ENCODE data around the gene CNN2. TPM values are rescaled to one million over a fixed set of nuclear protein-coding genes. Genes with fewer than 3 reads are reported as not detected.

The CNN2 gene
- total RNA-seq, 1 donor from 2014 or later: 285 TPM

- no peak for DNase-seq (ENCODE audit: extremely low read depth, low read depth, low spot score)
Measured at GRCh38 chr19:1026783-1027649, 608 bp downstream of the CNN2 start.

GRCh38 chr19:1027650-1028061, 1.2 kb downstream of the CNN2 start:
- no peak for DNase-seq (ENCODE audit: extremely low read depth, low read depth, low spot score)

- no peak for DNase-seq (ENCODE audit: extremely low read depth, low read depth, low spot score)
Measured at GRCh38 chr19:1028062-1028926, 1.9 kb downstream of the CNN2 start.

- DNase-seq (ENCODE audit: extremely low read depth, low read depth, low spot score): no peak
Measured at GRCh38 chr19:1032264-1032867, 6.0 kb downstream of the CNN2 start.

- no peak for DNase-seq (ENCODE audit: extremely low read depth, low read depth, low spot score)
Measured at GRCh38 chr19:1035998-1036621, 9.7 kb downstream of the CNN2 start.

- no peak for DNase-seq (ENCODE audit: extremely low read depth, low read depth, low spot score)
Measured at GRCh38 chr19:1037621-1038064, 11.2 kb downstream of the CNN2 start.

GRCh38 chr19:1038978-1039645, 12.7 kb downstream of the CNN2 start:
- DNase-seq (ENCODE audit: extremely low read depth, low read depth, low spot score): no peak

GRCh38 chr19:1039646-1040475, 13.5 kb downstream of the CNN2 start, which contains the start of gene ABCA7:
ABCA7 (plus strand) TSS chr19:1040107; CDS start chr19:1041362, 1,255 bp downstream.
- DNase-seq (ENCODE audit: extremely low read depth, low read depth, low spot score): peak; percentile 68

- peak; percentile 50 for DNase-seq (ENCODE audit: extremely low read depth, low read depth, low spot score)
Measured at GRCh38 chr19:1040476-1041271, 14.3 kb downstream of the CNN2 start.

- no peak for DNase-seq (ENCODE audit: extremely low read depth, low read depth, low spot score)
Measured at GRCh38 chr19:1041272-1041834, 14.9 kb downstream of the CNN2 start.

GRCh38 chr19:1041835-1042685, 15.7 kb downstream of the CNN2 start:
- no peak for DNase-seq (ENCODE audit: extremely low read depth, low read depth, low spot score)

- DNase-seq (ENCODE audit: extremely low read depth, low read depth, low spot score): no peak
Measured at GRCh38 chr19:1042689-1043511, 16.5 kb downstream of the CNN2 start.

GRCh38 chr19:1045247-1045603, 18.8 kb downstream of the CNN2 start:
- no peak for DNase-seq (ENCODE audit: extremely low read depth, low read depth, low spot score)

GRCh38 chr19:1046117-1046626, 19.8 kb downstream of the CNN2 start:
- DNase-seq (ENCODE audit: extremely low read depth, low read depth, low spot score): no peak

- DNase-seq (ENCODE audit: extremely low read depth, low read depth, low spot score): no peak
Measured at GRCh38 chr19:1046836-1047695, 20.7 kb downstream of the CNN2 start.

Data from glomerular endothelial cell (primary cell).